Measurements from ENCODE around the gene DACH2.

- TF ChIP-seq CTCF (IDR thresholded peaks at IDR 0.05) (no peak), POLR2A (IDR thresholded peaks at IDR 0.05) (no peak)
Observed at GRCh38 chrX:86696951-86697350, 548.7 kb downstream of the DACH2 start.
